Breast epithelium (tissue), 4 donors: ENCODE data around the gene GLE1. TPM values are rescaled to one million over a fixed set of nuclear protein-coding genes. Genes with fewer than 3 reads are reported as not detected.
A peak's percentile ranks its signal among the peaks of the same experiment; 100 is the strongest.

Source experiments
- DNase-seq, 2 donors: peaks; one replicate each; pipeline ENCODE4 v3.0.0-alpha.2; 2019; ENCODE audit warnings: low spot score in 2 of 2
- H3K27ac ChIP-seq, 2 donors: fragments of 200-600 bp; sonication (generic) in 1 of 2; one replicate each; pipeline ENCODE4 v1.5.1; 2016 to 2019; ENCODE audit warnings: mild to moderate bottlenecking in 1 of 2
- H3K27me3 ChIP-seq, 2 donors: fragments of 200-600 bp; sonication (generic) in 1 of 2; one replicate each; pipeline versions ENCODE4 v1.5.1 to v1.6.0; 2017 to 2019; ENCODE audit warnings: control low read depth in 1 of 2, mild to moderate bottlenecking in 1 of 2
- H3K36me3 ChIP-seq: fragments of 200-600 bp; one replicate; pipeline ENCODE4 v1.5.1; 2019
- H3K4me1 ChIP-seq, 2 donors: fragments of 200-600 bp; sonication (generic); one replicate each; pipeline ENCODE4 v1.5.1; 2016 to 2019; ENCODE audit warnings: control low read depth in 1 of 2
- H3K4me3 ChIP-seq, 3 donors: fragments of 200-600 bp; sonication (generic); 1 replicate in 2 of 3; 2 replicates in 1 of 3; pipeline ENCODE4 v1.5.1; 2016 to 2019; ENCODE audit warnings: mild to moderate bottlenecking in 3 of 3, moderate library complexity in 2 of 3
- H3K9me3 ChIP-seq, 2 donors: fragments of 200-600 bp; sonication (generic) in 1 of 2; one replicate each; pipeline ENCODE4 v1.5.1; 2016 to 2019; ENCODE audit warnings: control low read depth in 1 of 2
- CTCF ChIP-seq, 3 donors: fragments of 450-650 bp; IDR thresholded peaks; one replicate each; pipeline ENCODE4 v1.5.1; 2016 to 2017; ENCODE audit warnings: antibody characterized with exemption in 3 of 3, mild to moderate bottlenecking in 3 of 3, moderate library complexity in 3 of 3
- POLR2A ChIP-seq: fragments of 450-650 bp; IDR thresholded peaks from one replicate; pipeline ENCODE4 v1.6.1; 2016; ENCODE audit warnings: antibody characterized with exemption, mild to moderate bottlenecking, moderate library complexity
- POLR2AphosphoS5 ChIP-seq, 3 donors: sonication (generic); formaldehyde crosslinking; IDR thresholded peaks; one replicate each; pipeline ENCODE4 v1.6.1; 2017; ENCODE audit warnings: antibody characterized with exemption in 3 of 3
- intact Hi-C: fragments of 100-400 bp; cut with DNase I; formaldehyde crosslinking; loops from one replicate; pipeline ENCODE4 v1.15.1; 2023; ENCODE audit warnings: low total_unique reads
- total RNA-seq, 3 donors: library from RNA; depleted of rRNA; stranded (reverse); fragments of >200 nt; gene quantifications; one replicate each; pipeline ENCODE4 v1.1.0, GENCODE V29; 2016

The GLE1 gene
- total RNA-seq, 3 donors from 2014 or later = 22.9 to 31.9 (median 26.7) TPM

DNA sequence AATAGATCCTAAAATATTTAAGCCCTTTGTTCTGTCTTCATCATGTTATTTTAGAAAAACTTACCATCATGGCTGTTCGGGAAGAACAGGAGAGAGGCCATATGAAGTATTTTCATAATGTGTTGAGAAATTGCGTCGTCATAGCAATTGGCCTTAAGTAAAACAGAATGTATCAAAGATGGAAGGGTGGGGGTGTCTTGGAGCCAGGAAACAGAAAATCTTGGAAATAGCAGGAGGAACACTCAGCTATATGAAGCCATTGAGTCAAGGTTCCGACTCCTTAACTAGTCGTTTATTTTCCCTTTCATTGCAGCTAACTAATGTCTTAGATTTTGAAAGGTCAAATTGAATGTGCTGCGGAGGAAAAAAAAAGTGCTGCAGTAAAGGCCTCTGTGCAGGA is 49.2 kb downstream of the GLE1 start:
- Histone ChIP-seq H3K36me3 (no peaks in the 10 kb centered on the region), H3K4me3 (peak overlapping the region; percentile 65 to 100 (median 99)), H3K9me3 (no peaks in the 10 kb centered on the region), H3K4me1 (peaks cover 20 to 27% of the 10 kb centered on the region in 2 donors), H3K27ac (peak overlapping the region; percentile 90 to 98), H3K27me3 (no peaks in the 10 kb centered on the region)
- no peak for TF ChIP-seq POLR2A
- no peak for TF ChIP-seq POLR2AphosphoS5 (IDR thresholded peaks at IDR 0.05)
- TF ChIP-seq CTCF (IDR thresholded peaks at IDR 0.05) = no peak
- no peak for DNase-seq
- intact Hi-C loops = no loop called here

- intact Hi-C loops = no loop called here
- Histone ChIP-seq H3K27me3 (no peaks in the 10 kb centered on the region), H3K9me3 (no peaks in the 10 kb centered on the region), H3K4me3 (peak overlapping the region; percentile 65 to 100 (median 99)), H3K4me1 (peaks cover 22 to 32% of the 10 kb centered on the region in 2 donors), H3K36me3 (no peaks in the 10 kb centered on the region), H3K27ac (peak overlapping the region; percentile 90 to 98)
- peak in 1 of 2 donors; percentile 36 for DNase-seq
- peak in 2 of 3 donors; percentile 37 to 66 for TF ChIP-seq POLR2AphosphoS5 (IDR thresholded peaks at IDR 0.05)
- no peak for TF ChIP-seq POLR2A
- TF ChIP-seq CTCF (IDR thresholded peaks at IDR 0.05) = peak in 1 of 3 donors; percentile 11
Measured at GRCh38 chr9:128554155-128554862, 49.8 kb downstream of the GLE1 start.

GRCh38 chr9:128555180-128555721 is 50.7 kb downstream of the GLE1 start:
- H3K9me3 ChIP-seq = no peaks in the 10 kb centered on the region
- H3K4me1 ChIP-seq = peaks cover 22 to 33% of the 10 kb centered on the region in 2 donors
- H3K27ac ChIP-seq = peak overlapping the region; percentile 90 to 98
- no peaks in the 10 kb centered on the region for H3K27me3 ChIP-seq
- H3K36me3 ChIP-seq = no peaks in the 10 kb centered on the region
- peak overlapping the region in 1 of 3 donors; percentile 99 for H3K4me3 ChIP-seq
- intact Hi-C loops = no loop called here
- DNase-seq = no peak
- TF ChIP-seq POLR2A (no peak), CTCF (IDR thresholded peaks at IDR 0.05) (peak in 1 of 3 donors; percentile 6), POLR2AphosphoS5 (IDR thresholded peaks at IDR 0.05) (peak in 2 of 3 donors; percentile 40 to 62)

DNA sequence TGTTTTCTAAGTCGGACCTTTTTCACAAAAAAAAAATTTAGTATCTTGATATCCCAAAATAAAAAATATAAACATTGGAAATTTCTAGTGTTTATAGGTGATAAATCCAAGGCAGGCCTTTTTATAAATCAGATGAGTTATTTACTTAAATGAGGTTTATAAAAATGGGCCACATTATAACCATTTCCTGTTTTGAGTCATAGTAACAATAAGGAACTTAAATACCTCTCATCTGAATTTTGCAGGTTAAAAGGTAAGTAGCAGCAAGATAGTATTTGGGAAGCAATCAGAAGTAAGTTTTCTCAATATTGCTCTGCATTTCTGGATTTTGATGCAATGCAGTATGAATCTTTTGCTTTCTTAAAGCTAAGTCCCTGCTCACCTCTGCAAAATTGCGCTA is 51.8 kb downstream of the GLE1 start:
- Histone ChIP-seq H3K27ac (no peak overlapping the region), H3K4me3 (no peak overlapping the region), H3K36me3 (no peaks in the 10 kb centered on the region), H3K4me1 (peaks cover 22 to 33% of the 10 kb centered on the region in 2 donors), H3K27me3 (no peaks in the 10 kb centered on the region), H3K9me3 (no peaks in the 10 kb centered on the region)
- TF ChIP-seq POLR2AphosphoS5 (IDR thresholded peaks at IDR 0.05) (no peak), POLR2A (no peak), CTCF (IDR thresholded peaks at IDR 0.05) (no peak)
- no peak for DNase-seq
- intact Hi-C loops = no loop called here

GRCh38 chr9:128556926-128557634 is 52.6 kb downstream of the GLE1 start:
- Histone ChIP-seq H3K9me3 (no peaks in the 10 kb centered on the region), H3K4me1 (peaks cover 22 to 33% of the 10 kb centered on the region in 2 donors)
- intact Hi-C loops = no loop called here

More at GRCh38 chr9:128556926-128557634, 52.6 kb downstream of the GLE1 start:
- Histone ChIP-seq H3K4me3 (no peak overlapping the region), H3K27me3 (no peaks in the 10 kb centered on the region), H3K27ac (no peak overlapping the region), H3K36me3 (no peaks in the 10 kb centered on the region)
- TF ChIP-seq POLR2A (no peak), CTCF (IDR thresholded peaks at IDR 0.05) (no peak), POLR2AphosphoS5 (IDR thresholded peaks at IDR 0.05) (no peak)
- DNase-seq = no peak
